Ovary (tissue), 9 donors: ENCODE results near the gene SORCS3. TPM values are rescaled to one million over a fixed set of nuclear protein-coding genes. Genes with fewer than 3 reads are reported as not detected.

Experiments used
- DNase-seq, 5 donors: peaks; one replicate each; pipeline ENCODE4 v3.0.0-alpha.2; 2019 to 2020
- H3K27ac ChIP-seq, 2 donors: fragments of 200-600 bp; one replicate each; pipeline versions ENCODE4 v1.5.1 to v1.8.0; 2019 to 2022
- H3K27me3 ChIP-seq: fragments of 200-600 bp; one replicate; pipeline ENCODE4 v1.8.0; 2022
- H3K36me3 ChIP-seq: fragments of 200-600 bp; sonication (generic); one replicate; pipeline ENCODE4 v1.5.1; 2019
- H3K4me1 ChIP-seq: one replicate; pipeline ENCODE4 v1.8.1; 2013; ENCODE audit warnings: mild to moderate bottlenecking, moderate library complexity; ENCODE audit not compliant: insufficient read depth
- H3K4me3 ChIP-seq: fragments of 200-600 bp; sonication (generic); one replicate; pipeline ENCODE4 v1.5.1; 2017
- H3K9me3 ChIP-seq, 2 donors: fragments of 200-600 bp in 1 of 2; sonication (generic) in 1 of 2; one replicate each; pipeline versions ENCODE4 v1.5.1 to v1.8.1; 2013 to 2019; ENCODE audit warnings: mild to moderate bottlenecking in 1 of 2, moderate library complexity in 1 of 2
- CTCF ChIP-seq, 3 donors: fragments of 450-650 bp in 2 of 3; fragments of 200-600 bp in 1 of 3; IDR thresholded peaks; one replicate each; pipeline versions ENCODE4 v1.5.1 to v1.8.0; 2016 to 2022; ENCODE audit warnings: antibody characterized with exemption in 3 of 3, mild to moderate bottlenecking in 1 of 3
- EP300 ChIP-seq: sonication (generic); formaldehyde crosslinking; IDR thresholded peaks from one replicate; pipeline ENCODE4 v1.6.1; 2017; ENCODE audit warnings: antibody characterized with exemption
- POLR2A ChIP-seq: fragments of 450-650 bp; IDR thresholded peaks from one replicate; pipeline ENCODE4 v1.6.1; 2017; ENCODE audit warnings: antibody characterized with exemption, mild to moderate bottlenecking, moderate library complexity
- WGBS, 3 donors: extraction: QIAGEN DNeasy Blood & Tissue Kit in 1 of 3; methylation state at CpG; one replicate each; pipeline versions ENCODE4 v1.1.5 to v1.1.7; 2013 to 2017; 5-methylcytosine and 5-hydroxymethylcytosine counted together
- intact Hi-C, 4 donors: fragments of 100-400 bp; cut with DNase I; formaldehyde crosslinking; loops; one replicate each; pipeline versions ENCODE4 v1.11.0 to v1.15.1; 2022 to 2023
- polyA plus RNA-seq, 2 donors: library from polyadenylated mRNA; stranded (reverse); fragments of 200-250 nt in 1 of 2; fragments of 350-450 nt in 1 of 2; fragmentation: Illumina TruSeq in 1 of 2; extraction: RNeasy Lipid Tissue Mini Kit (QIAGEN cat#74804) in 1 of 2; gene quantifications; one replicate each; pipeline ENCODE4 v1.2.3, GENCODE V29; 2013 to 2014
- total RNA-seq, 7 donors: library from RNA; depleted of rRNA in 2 of 7; stranded (reverse); fragments of >200 nt in 2 of 7; fragmentation: NEBNext Ultra II Directional in 3 of 7; extraction: Animal tissue kit (Norgen Biotek cat#: 25700) in 3 of 7; gene quantifications; one replicate each; pipeline versions ENCODE4 v1.1.0 to v1.2.4, GENCODE V29; 2016 to 2023
- donor health status: DM: no; HTN: no; CAD: no; lungs with moderate emphysema.
- donor health status: DM: no; HTN: no; CAD: no.
- donor health status: Bipolar disorder and iron deficiency.
- donor health status: DM: yes; HTN: yes; CAD: no.
- donor health status: DM: no; HTN: no; CAD: no.
- donor health status: DM: yes; HTN: yes; CAD: no.

Gene SORCS3
- total and polyA plus RNA-seq, 9 donors, result 0.07 to 4.5 (median 0.79) TPM; not detected in 1

GRCh38 chr10:104925232-104925851 lies 284.3 kb downstream of the SORCS3 start:
- no peak overlapping the region for H3K4me3 ChIP-seq
- no peaks in the 10 kb centered on the region for H3K27me3 ChIP-seq
- intact Hi-C loops, result no loop called here
- 37 to 56% (median 39%) methylated on average over 3 of the region's 3 CpGs for WGBS, 3 donors
- H3K27ac ChIP-seq, result no peak overlapping the region
- no peaks in the 10 kb centered on the region for H3K4me1 ChIP-seq
- no peak for DNase-seq
- no peak for TF ChIP-seq CTCF (IDR thresholded peaks at IDR 0.05)
- no peak for TF ChIP-seq EP300
- TF ChIP-seq POLR2A, result no peak
- no peaks in the 10 kb centered on the region for H3K9me3 ChIP-seq
- H3K36me3 ChIP-seq, result no peaks in the 10 kb centered on the region

GRCh38 chr10:104928734-104929133 lies 287.6 kb downstream of the SORCS3 start:
- no peak for DNase-seq
- 74 to 93% (median 83%) methylated on average over 2 of the region's 2 CpGs for WGBS, 3 donors
- H3K9me3 ChIP-seq, result no peaks in the 10 kb centered on the region
- no peaks in the 10 kb centered on the region for H3K4me1 ChIP-seq
- TF ChIP-seq CTCF (IDR thresholded peaks at IDR 0.05) (no peak), POLR2A (no peak), EP300 (no peak)
- no peak overlapping the region for H3K27ac ChIP-seq
- intact Hi-C loops, result no loop called here
- H3K4me3 ChIP-seq, result no peak overlapping the region
- H3K27me3 ChIP-seq, result no peaks in the 10 kb centered on the region
- no peaks in the 10 kb centered on the region for H3K36me3 ChIP-seq

GRCh38 chr10:104931612-104932134 lies 290.6 kb downstream of the SORCS3 start:
- no peak overlapping the region for H3K27ac ChIP-seq
- H3K27me3 ChIP-seq, result no peaks in the 10 kb centered on the region
- H3K4me3 ChIP-seq, result no peak overlapping the region
- no peaks in the 10 kb centered on the region for H3K9me3 ChIP-seq
- H3K36me3 ChIP-seq, result no peaks in the 10 kb centered on the region
- WGBS, 3 donors, result 49 to 53% (median 52%) methylated on average over 2 of the region's 2 CpGs
- no peaks in the 10 kb centered on the region for H3K4me1 ChIP-seq
- DNase-seq, result no peak
- no peak for TF ChIP-seq CTCF (IDR thresholded peaks at IDR 0.05)
- no peak for TF ChIP-seq EP300
- no peak for TF ChIP-seq POLR2A
- intact Hi-C loops, result no loop called here

GRCh38 chr10:104935656-104936055 lies 294.6 kb downstream of the SORCS3 start:
- H3K27me3 ChIP-seq, result no peaks in the 10 kb centered on the region
- no peak overlapping the region for H3K27ac ChIP-seq
- H3K4me3 ChIP-seq, result no peak overlapping the region
- H3K36me3 ChIP-seq, result no peaks in the 10 kb centered on the region
- no peak for DNase-seq
- H3K4me1 ChIP-seq, result no peaks in the 10 kb centered on the region
- no peaks in the 10 kb centered on the region for H3K9me3 ChIP-seq
- intact Hi-C loops, result no loop called here
- TF ChIP-seq POLR2A (no peak), EP300 (no peak), CTCF (IDR thresholded peaks at IDR 0.05) (no peak)
- 16 to 58% (median 33%) methylated on average over 2 of the region's 2 CpGs for WGBS, 3 donors
